Activated naive CD8-positive, alpha-beta T cell treated with anti-CD3 and anti-CD28 coated beads, Interleukin-2, amount 10 ng/mL, durations not matched to agents 7 days and 5 days (primary cell): ENCODE results near the gene CXCL13. TPM values are rescaled to one million over a fixed set of nuclear protein-coding genes. Genes with fewer than 3 reads are reported as not detected.
"Not testable (repeated sequence)": the region's sequence is repeated elsewhere in the genome, so short reads cannot be mapped to it uniquely, and the experiment has no call there.

Experiments used
- ATAC-seq: fragments of 150-1000 bp; cut with Tn5 transposase; one replicate; pipeline ENCODE4 v1.10.0; 2021; ENCODE audit warnings: low read depth, moderate library complexity
- POLR2A ChIA-PET: fragments of 350-600 bp; sonication (Branson Sonifier 250); formaldehyde crosslinking; loops from one replicate; lab custom pipeline; 2021; ENCODE audit warnings: antibody characterized with exemption; lab: Charles Lee
- DNase-seq: peaks from one replicate; pipeline ENCODE4 v3.0.0; 2021
- H3K27ac Mint-ChIP-seq: one replicate; pipeline ENCODE4 v1.8.0; 2022; ENCODE audit warnings: mild to moderate bottlenecking, mixed read lengths
- H3K27me3 Mint-ChIP-seq: one replicate; pipeline ENCODE4 v1.8.0; 2022; ENCODE audit warnings: mild to moderate bottlenecking, moderate library complexity, mixed read lengths
- H3K36me3 Mint-ChIP-seq: one replicate; pipeline ENCODE4 v1.8.0; 2021; ENCODE audit warnings: mild to moderate bottlenecking, mixed read lengths
- H3K4me1 Mint-ChIP-seq: one replicate; pipeline ENCODE4 v1.8.0; 2021; ENCODE audit warnings: mixed read lengths
- H3K4me3 Mint-ChIP-seq: one replicate; pipeline ENCODE4 v1.8.0; 2022; ENCODE audit warnings: mild to moderate bottlenecking, moderate library complexity, mixed read lengths
- H3K9me3 Mint-ChIP-seq: one replicate; pipeline ENCODE4 v1.8.0; 2021; ENCODE audit warnings: mixed read lengths
- total RNA-seq, 2 experiments: library from RNA; stranded (reverse); gene quantifications; one replicate each; pipeline ENCODE4 v1.2.3, GENCODE V29; 2021

CXCL13 gene, protein sequence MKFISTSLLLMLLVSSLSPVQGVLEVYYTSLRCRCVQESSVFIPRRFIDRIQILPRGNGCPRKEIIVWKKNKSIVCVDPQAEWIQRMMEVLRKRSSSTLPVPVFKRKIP
- total RNA-seq: not detected

DNA sequence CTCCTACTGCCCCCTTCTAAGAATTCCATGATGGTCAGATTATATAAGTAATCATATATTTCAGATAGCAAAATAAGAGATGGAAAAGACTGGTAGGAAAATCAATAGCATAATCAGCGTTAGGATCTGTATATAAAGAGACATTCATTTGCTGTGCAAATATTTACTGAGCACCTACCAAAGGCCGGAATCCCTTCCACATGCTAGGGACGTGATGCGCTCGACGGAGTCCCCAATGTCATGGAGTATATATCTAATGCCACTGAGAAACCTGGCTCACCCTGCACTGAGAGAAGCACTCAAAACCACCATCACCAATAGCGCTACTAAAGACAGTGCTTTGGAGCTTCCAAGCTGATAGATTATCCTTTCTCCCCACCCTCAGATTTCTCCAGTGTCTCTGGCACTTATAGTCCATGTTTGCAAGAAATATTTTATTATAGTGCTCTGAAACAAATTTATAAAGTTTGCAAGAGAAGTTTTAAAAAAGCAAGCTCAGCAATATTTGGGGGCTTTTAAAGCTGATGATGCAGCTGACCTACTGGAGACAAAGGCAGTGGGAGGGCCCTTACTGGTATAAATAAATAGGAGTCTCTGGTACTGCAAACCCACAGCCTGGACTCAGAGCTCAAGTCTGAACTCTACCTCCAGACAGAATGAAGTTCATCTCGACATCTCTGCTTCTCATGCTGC, at the start of gene CXCL13:
CXCL13 (plus strand) TSS at position 611 of the 693 bp plus-strand sequence; CDS start at position 657, 46 bp downstream.
- Mint-ChIP-seq H3K27me3 (peaks cover 33% of the 10 kb centered on the region), H3K4me1 (peaks cover 3% of the 10 kb centered on the region), H3K27ac (no peak within 1 kb of the TSS), H3K36me3 (no peaks in the 10 kb centered on the region), H3K9me3 (no peaks in the 10 kb centered on the region), H3K4me3 (no peak within 1 kb of the TSS)
- no peak for ATAC-seq
- POLR2A ChIA-PET: no interaction called here
- no peak for DNase-seq

DNA sequence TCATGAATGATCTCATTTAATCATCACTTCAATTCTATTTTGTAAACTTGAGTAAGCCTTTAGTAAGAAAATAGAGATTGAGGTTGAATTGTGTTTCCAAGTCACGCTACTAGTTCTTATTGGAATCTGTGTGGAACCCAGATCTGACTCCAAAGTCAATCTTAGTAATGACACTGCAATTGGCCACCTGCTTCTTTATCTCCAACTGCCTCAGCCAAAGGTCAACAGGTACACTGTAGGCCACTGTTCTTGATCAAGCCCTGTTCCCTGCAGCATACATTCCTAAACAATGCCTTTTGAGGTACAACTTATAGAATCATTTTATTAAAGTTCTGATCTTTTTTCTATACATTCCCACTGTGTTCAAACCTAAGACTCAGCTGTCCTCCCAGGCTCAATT, 45.5 kb upstream of the CXCL13 start:
- Mint-ChIP-seq H3K27me3 (peaks cover 5% of the 10 kb centered on the region), H3K4me1 (no peaks in the 10 kb centered on the region), H3K27ac (no peak overlapping the region), H3K9me3 (peaks cover 2% of the 10 kb centered on the region), H3K36me3 (no peaks in the 10 kb centered on the region), H3K4me3 (no peak overlapping the region)
- POLR2A ChIA-PET: no interaction called here
- ATAC-seq (no peak), DNase-seq (no peak)

DNA sequence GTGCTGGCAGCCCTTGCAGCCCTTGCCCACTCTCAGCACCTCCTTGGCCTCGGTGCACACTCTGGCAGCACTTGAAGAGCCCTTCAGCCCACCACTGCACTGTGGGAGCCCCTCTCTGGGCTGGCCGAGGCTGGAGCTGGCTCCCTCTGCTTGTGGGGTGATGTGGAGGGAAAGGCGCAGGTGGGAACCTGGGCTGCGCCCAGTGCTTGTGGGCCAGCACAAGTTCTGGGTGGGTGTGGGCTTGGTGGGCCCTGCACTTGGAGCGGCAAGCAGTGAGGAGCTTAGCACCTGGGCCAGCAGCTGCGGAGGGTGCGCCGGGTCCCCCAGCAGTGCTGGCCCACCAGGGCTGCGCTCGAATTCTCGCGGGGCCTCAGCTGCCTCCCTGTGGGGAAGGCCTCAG, 43.9 kb upstream of the CXCL13 start:
- DNase-seq, H3K4me1 Mint-ChIP-seq, H3K9me3 Mint-ChIP-seq, H3K36me3 Mint-ChIP-seq, ATAC-seq, H3K4me3 Mint-ChIP-seq, POLR2A ChIA-PET, H3K27ac Mint-ChIP-seq, H3K27me3 Mint-ChIP-seq: not testable (repeated sequence)

DNA sequence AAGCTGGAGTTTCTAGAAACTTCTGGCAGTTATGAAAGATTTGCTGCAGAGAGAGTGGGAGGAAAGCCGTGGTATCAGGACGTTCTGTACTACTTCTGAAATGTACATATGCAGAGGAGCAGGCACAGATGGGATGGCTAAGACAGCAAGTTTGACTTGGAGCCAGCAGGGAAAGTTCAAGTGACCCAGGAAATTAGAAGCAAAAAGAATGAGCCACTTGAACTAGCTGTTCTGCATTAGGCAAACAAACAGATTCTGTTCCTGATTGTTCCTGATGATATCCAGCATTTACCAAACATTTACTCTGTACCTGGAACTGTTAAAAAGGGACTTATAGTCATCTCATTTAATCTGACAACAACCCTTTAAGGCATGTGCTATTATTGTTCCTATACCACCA, 41.4 kb upstream of the CXCL13 start:
- POLR2A ChIA-PET: no interaction called here
- no peaks in the 10 kb centered on the region for H3K36me3 Mint-ChIP-seq
- H3K4me1 Mint-ChIP-seq: no peaks in the 10 kb centered on the region
- no peak for DNase-seq
- H3K9me3 Mint-ChIP-seq: peaks cover 3% of the 10 kb centered on the region
- no peak overlapping the region for H3K27ac Mint-ChIP-seq
- ATAC-seq: no peak
- peaks cover 12% of the 10 kb centered on the region for H3K27me3 Mint-ChIP-seq
- H3K4me3 Mint-ChIP-seq: no peak overlapping the region

DNA sequence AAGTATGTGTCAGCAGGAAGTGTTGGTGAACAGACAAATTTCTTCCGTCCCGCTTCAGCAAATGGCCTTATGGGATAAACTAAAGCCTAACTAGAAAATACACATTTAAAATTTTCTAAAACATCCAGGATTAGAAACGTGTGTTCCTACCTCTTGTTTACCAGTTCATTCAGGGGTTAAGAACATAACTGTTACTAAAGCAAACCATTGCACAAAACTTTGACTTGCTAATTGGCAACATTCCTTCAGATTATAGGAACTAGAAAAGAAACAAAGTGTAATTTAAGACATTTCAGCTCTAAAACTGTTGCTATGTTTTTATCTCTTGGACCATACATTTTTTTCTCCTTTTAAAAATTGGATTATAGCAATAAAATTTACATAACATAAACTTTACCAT, 39.5 kb upstream of the CXCL13 start:
- H3K4me3 Mint-ChIP-seq: no peak overlapping the region
- no peaks in the 10 kb centered on the region for H3K36me3 Mint-ChIP-seq
- H3K27me3 Mint-ChIP-seq: peaks cover 15% of the 10 kb centered on the region
- no peak overlapping the region for H3K27ac Mint-ChIP-seq
- ATAC-seq: no peak
- H3K9me3 Mint-ChIP-seq: peaks cover 8% of the 10 kb centered on the region
- DNase-seq: no peak
- H3K4me1 Mint-ChIP-seq: no peaks in the 10 kb centered on the region
- POLR2A ChIA-PET: no interaction called here

DNA sequence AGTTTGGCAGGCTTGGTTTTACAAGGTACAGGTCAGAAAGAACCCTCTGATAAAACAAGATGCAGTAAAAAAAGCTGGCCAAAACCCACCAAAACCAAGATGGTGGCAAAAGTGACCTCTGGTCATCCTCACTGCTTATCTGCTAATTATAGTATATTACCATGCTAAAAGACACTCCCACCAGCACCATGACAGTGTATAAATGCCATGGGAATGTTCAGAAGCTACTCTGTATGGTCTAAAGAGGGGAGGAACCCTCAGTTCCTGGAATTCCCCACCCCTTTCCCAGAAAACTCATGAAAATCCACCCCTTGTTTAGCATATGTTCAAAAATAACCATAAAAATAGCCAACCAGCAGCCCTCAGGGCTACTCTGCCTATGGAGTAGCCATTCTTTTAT, 38.1 kb upstream of the CXCL13 start:
- Mint-ChIP-seq H3K4me1 (no peaks in the 10 kb centered on the region), H3K27ac (no peak overlapping the region), H3K27me3 (peaks cover 15% of the 10 kb centered on the region), H3K9me3 (peaks cover 8% of the 10 kb centered on the region), H3K36me3 (no peaks in the 10 kb centered on the region), H3K4me3 (no peak overlapping the region)
- POLR2A ChIA-PET: no interaction called here
- ATAC-seq (no peak), DNase-seq (no peak)

DNA sequence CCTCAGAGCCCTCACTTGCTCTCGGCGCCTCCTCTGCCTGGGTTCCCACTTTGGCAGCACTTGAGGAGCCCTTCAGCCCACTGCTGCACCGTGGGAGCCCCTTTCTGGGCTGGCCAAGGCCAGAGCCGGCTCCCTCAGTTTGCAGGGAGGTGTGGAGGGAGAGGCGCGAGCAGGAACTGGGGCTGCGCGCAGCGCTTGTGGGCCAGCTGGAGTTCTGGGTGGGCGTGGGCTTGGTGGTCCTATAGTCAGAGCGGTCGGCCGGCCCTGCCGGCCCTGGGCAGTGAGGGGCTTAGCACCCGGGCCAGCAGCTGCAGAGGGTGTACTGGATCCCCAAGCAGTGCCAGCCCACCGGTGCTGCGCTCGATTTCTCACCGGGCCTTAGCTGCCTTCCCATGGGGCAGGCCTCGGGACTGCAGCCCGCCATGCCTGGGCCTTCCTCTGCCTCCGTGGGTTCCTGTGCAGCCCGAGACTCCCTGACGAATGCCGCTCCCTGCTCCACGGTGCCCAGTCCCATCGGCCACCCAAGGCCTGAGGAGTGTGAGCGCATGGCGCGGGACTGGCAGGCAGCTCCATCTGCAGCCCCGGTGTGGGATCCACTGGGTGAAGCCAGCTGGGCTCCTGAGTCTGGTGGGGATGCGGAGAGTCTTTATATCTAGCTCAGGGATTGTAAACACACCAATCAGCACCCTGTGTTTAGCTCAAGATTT, 35.0 kb upstream of the CXCL13 start:
- Mint-ChIP-seq H3K9me3 (peaks cover 13% of the 10 kb centered on the region), H3K27me3 (peaks cover 11% of the 10 kb centered on the region)
- H3K4me3 Mint-ChIP-seq, H3K27ac Mint-ChIP-seq, ATAC-seq, H3K4me1 Mint-ChIP-seq, POLR2A ChIA-PET, DNase-seq, H3K36me3 Mint-ChIP-seq: not testable (repeated sequence)

DNA sequence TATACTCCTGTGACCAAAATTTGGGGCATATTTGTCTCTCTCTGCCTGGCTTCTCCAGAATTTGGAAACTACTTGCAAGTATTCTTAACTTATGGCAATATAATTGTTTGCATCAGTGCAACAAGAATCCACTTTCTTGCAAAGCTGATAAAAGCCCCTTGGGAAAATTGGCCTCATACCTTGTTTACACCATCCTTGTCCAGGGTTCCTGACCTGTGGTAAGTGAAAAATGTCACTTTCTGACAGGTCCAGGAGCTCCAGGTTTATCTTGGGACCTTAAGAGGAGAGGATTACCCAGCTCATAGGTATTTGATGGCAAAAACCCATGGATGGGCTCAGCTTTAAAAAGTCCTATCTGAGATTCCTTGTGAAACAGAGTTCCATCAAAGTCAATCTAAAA, 29.3 kb upstream of the CXCL13 start:
- ATAC-seq (no peak), DNase-seq (no peak)
- H3K27me3 Mint-ChIP-seq: peaks cover 2% of the 10 kb centered on the region
- H3K4me3 Mint-ChIP-seq: no peak overlapping the region
- H3K36me3 Mint-ChIP-seq: no peaks in the 10 kb centered on the region
- POLR2A ChIA-PET: no interaction called here
- H3K9me3 Mint-ChIP-seq: peaks cover 9% of the 10 kb centered on the region
- H3K4me1 Mint-ChIP-seq: peaks cover 2% of the 10 kb centered on the region
- no peak overlapping the region for H3K27ac Mint-ChIP-seq

DNA sequence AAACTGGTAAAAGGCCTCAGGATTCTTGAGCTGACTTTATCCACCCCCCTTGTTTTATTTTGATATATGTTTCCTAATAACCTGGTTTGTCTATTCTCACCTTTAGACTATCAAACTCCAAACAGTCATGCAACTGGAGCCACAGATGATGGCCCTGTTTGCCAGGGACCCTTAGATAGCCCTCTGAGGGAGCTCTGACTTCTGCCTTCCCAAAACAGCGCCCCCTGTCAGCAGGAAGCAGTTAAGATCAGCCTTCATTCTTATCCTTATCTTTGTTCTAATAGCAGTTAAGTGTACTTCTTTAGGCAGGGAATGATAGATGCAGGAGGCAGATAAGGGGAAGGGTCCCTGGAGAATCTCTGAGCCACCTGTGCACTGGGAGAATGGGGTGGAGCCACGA, 27.5 kb upstream of the CXCL13 start:
- no peak overlapping the region for H3K27ac Mint-ChIP-seq
- peaks cover 5% of the 10 kb centered on the region for H3K4me1 Mint-ChIP-seq
- H3K9me3 Mint-ChIP-seq: peaks cover 4% of the 10 kb centered on the region
- peaks cover 3% of the 10 kb centered on the region for H3K27me3 Mint-ChIP-seq
- ATAC-seq (no peak), DNase-seq (no peak)
- no peak overlapping the region for H3K4me3 Mint-ChIP-seq
- POLR2A ChIA-PET: no interaction called here
- H3K36me3 Mint-ChIP-seq: no peaks in the 10 kb centered on the region

DNA sequence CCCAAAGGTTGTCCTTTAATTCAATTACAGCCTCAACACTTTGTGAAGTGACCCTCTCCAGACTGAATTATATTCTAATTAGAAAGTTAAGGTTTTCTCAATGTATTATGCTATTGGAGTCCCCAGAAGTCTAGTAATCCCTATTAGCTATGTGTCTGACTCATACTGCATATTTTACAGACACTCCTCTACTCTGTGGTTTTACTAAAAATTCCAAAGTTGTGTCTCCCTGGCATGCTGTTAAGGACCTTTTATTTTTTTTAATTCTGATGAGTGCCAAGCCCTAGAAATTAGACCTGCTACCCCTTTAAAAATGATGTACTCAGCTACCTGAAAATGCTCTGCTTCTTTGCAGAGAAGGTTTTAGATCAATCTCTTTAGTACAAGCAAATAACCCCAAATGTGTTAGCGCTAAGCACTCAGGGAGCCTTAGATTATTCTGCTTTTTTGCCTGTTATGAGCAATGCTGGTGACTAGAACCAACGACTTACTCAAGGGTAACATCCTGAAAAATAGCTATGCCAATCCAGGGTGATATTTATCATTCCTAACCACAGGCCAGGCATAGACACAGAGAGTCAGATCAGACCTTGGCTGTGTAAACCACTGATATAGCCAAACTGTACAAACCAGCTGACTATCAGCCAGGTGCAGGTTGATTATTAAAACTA, 26.1 kb upstream of the CXCL13 start:
- POLR2A ChIA-PET: no interaction called here
- H3K36me3 Mint-ChIP-seq: peaks cover 4% of the 10 kb centered on the region
- ATAC-seq (no peak), DNase-seq (no peak)
- H3K9me3 Mint-ChIP-seq: peaks cover 8% of the 10 kb centered on the region
- H3K27me3 Mint-ChIP-seq: peaks cover 2% of the 10 kb centered on the region
- H3K27ac Mint-ChIP-seq: no peak overlapping the region
- no peak overlapping the region for H3K4me3 Mint-ChIP-seq
- H3K4me1 Mint-ChIP-seq: peaks cover 5% of the 10 kb centered on the region

DNA sequence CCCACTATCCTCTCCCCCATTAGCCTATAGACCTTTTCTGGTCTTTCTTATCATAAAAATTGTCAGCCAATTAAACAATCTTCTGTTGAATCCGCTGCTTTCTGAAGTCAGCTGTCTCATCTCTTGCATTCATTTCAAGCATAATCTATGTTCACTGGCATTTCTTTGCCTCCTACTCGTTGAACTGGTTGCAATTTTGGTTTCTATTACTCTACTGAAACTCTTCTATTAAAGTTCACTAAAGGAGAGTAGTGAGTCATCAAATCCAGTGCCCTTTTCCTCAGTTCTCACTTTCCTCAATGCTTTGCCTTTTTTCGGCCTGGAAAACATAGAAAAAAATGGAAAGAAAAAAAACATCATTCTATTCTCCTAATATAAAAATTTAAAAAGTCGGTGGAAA, 23.9 kb upstream of the CXCL13 start:
- DNase-seq (no peak), ATAC-seq (no peak)
- Mint-ChIP-seq H3K4me1 (peaks cover 8% of the 10 kb centered on the region), H3K4me3 (no peak overlapping the region), H3K9me3 (peaks cover 6% of the 10 kb centered on the region), H3K27me3 (peaks cover 2% of the 10 kb centered on the region), H3K36me3 (peaks cover 6% of the 10 kb centered on the region), H3K27ac (no peak overlapping the region)
- POLR2A ChIA-PET: no interaction called here

DNA sequence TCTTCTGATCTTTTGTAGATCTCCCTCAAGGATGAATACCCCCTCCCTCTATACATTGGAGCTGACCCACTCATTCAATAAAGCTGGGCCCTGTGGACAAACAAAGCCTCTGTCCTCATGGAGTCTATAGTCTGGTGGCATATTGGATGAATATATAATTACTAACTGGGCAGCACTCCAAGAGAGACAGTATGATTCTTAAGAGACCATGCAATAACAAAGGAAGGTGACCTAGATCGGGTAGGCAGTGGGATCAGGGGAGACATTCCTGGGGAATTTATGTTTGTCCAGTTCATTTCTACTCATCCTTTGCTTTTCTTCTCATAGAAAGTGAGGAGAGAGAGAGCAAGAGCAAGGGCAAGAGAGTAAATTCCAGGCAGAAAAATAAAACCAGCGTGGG, 23.5 kb upstream of the CXCL13 start:
- Mint-ChIP-seq H3K27ac (no peak overlapping the region), H3K4me3 (no peak overlapping the region), H3K27me3 (peaks cover 2% of the 10 kb centered on the region), H3K9me3 (peaks cover 6% of the 10 kb centered on the region), H3K36me3 (peaks cover 6% of the 10 kb centered on the region), H3K4me1 (peaks cover 11% of the 10 kb centered on the region)
- DNase-seq (no peak), ATAC-seq (no peak)
- POLR2A ChIA-PET: no interaction called here

DNA sequence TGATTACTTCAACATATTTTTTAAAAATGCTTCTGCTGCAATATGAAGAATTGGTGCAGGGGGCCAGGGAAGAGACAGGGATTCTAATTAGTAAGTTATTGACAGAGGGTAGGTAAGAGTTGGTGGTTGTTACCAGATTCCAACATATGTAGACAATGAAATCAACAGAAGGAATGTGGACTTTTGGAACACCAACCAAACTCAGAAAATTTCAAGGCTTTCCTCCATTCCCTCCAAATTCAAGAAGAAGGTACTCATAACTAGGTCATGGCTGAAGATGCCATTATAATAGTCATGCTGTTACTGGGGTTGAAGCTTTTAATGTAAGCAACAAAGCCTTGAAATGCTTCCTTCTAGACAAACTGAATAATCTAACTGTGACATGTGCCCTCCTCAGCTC, 22.9 kb upstream of the CXCL13 start:
- no peak for DNase-seq
- peaks cover 6% of the 10 kb centered on the region for H3K36me3 Mint-ChIP-seq
- POLR2A ChIA-PET: no interaction called here
- H3K27me3 Mint-ChIP-seq: peaks cover 2% of the 10 kb centered on the region
- H3K4me1 Mint-ChIP-seq: peaks cover 16% of the 10 kb centered on the region
- H3K9me3 Mint-ChIP-seq: peaks cover 6% of the 10 kb centered on the region
- ATAC-seq: no peak
- no peak overlapping the region for H3K27ac Mint-ChIP-seq
- H3K4me3 Mint-ChIP-seq: no peak overlapping the region
